Stimulated activated CD4-positive, alpha-beta T cell treated with anti-CD3 and anti-CD28 coated beads, TNF-alpha, amount 100 ng/mL, for 4 hours (primary cell): Measurements from ENCODE around the gene MARCHF10.

Source experiments
- DNase-seq, 3 experiments: peaks; one replicate each; pipeline ENCODE4 v3.0.0-alpha.2; 2020; ENCODE audit warnings: low read depth in 3 of 3

MARCHF10 gene

DNA sequence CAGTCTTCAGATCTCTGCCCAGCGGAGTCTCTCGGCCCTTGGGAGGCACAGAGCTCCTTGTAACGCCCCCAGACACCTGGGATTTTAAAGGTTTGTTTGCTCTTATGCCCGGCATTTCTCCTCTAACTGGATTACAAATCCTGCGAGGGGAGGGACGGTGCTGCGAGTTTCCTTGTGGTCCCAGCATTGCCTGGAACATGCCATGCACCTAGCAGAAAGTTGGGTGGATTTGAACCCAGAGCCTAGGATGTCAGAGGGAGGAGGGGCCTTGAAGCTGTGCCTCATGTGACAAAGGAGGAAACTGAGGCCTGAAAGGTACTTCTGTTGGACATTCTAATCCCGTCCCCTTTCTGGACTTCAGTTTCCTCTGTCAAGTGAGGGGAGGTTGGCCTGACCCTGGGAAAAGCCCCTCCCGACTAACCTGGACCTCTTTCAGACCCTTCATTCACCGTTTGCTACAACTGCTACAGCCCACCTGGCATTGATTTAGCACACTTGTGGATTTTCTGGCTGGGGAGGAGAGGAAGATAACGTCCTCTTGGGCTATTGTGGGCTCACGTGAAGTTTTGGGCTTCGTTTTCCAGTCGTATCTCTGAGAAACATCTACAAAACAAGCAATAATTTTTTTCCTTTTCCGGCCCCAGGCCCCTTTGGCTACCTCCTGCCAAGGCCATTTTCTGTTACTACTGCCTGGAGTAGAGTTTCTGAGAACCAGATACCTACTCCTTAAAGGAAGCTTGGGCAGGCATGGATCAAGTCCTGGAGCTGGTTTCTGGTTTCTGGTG is 149.8 kb downstream of the MARCHF10 start:
- no peak for DNase-seq

DNA sequence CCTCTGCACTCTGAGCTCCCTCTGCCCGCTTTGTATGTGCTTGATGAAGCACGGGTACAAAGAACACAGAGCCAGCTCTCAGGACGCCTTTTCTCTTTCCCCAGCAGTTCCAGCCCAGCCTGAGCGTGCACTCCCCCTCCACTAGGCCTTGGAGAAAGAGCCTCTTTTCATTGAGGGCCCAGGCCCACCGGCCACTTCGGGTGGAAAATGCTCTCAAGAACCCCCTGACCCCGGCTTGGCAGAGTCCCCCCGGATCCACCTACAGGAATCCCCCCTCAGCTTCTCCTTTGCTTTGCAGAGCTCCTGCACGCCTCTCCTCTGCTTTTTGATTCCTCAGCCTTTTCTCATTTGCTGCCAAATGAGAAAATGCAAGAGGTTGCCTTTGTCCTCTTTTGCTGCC is 150.4 kb downstream of the MARCHF10 start:
- DNase-seq: no peak

DNA sequence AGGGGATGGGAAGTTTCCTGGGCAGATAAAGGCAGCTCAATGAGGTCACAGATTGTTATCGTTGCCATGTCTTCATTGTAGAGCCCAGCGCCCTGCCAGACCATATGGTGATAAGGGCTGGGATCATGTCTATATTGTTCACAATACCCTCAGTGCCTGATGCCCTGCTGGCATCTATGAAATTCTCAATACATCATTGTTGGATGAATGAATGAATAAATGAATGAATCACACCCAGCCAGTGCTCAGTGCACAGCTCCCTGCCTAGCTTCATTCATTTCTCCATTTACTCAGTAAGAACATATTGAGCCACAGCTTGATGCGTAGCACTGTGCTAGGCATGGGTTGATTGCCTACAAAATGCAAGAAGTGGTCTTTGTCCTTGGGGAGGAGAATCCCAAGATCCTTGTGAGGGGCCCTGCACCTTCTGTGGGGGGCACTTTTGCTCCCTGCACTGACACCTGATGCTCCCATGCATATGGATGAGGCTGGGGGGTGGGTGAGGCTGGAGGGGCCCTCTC is 150.9 kb downstream of the MARCHF10 start:
- DNase-seq: no peak

DNA sequence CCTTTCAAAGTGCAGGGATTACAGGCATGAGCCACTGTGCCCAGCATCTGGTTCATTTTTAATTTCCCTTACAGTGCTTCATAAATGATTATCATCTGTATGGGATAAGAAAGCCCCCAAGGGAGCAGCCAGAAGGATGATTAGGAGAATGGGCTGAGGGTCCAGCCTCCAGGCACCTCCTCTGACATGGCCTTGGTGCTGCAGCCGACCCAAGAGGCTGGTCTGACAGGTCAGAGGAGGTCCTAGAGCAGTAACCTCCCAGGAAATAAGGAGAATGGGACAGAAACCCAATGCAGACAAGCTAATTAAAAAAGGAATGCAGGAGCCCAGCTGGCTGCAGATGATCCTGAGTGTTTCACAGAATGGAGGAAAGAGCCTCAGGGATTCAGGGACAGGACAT is 151.7 kb downstream of the MARCHF10 start:
- no peak for DNase-seq

DNA sequence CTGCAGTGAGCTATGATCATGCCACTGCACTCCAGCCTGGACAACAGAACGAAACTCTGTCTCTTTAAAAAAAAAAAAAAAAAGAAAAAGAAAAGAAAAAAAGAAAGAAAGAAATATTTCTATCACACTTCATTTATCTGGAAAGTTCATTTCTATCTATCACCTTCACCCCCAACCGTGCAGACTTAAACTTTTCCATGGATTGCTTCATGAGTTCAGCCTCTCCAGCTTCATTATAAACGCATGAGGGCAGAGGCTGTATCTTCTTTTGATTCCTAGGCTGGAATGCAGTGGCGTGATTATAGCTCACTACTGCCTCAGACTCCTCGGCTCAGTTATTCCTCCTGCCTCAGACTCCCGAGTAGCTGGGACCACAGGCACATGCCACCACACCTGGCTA is 152.5 kb downstream of the MARCHF10 start:
- DNase-seq: no peak

DNA sequence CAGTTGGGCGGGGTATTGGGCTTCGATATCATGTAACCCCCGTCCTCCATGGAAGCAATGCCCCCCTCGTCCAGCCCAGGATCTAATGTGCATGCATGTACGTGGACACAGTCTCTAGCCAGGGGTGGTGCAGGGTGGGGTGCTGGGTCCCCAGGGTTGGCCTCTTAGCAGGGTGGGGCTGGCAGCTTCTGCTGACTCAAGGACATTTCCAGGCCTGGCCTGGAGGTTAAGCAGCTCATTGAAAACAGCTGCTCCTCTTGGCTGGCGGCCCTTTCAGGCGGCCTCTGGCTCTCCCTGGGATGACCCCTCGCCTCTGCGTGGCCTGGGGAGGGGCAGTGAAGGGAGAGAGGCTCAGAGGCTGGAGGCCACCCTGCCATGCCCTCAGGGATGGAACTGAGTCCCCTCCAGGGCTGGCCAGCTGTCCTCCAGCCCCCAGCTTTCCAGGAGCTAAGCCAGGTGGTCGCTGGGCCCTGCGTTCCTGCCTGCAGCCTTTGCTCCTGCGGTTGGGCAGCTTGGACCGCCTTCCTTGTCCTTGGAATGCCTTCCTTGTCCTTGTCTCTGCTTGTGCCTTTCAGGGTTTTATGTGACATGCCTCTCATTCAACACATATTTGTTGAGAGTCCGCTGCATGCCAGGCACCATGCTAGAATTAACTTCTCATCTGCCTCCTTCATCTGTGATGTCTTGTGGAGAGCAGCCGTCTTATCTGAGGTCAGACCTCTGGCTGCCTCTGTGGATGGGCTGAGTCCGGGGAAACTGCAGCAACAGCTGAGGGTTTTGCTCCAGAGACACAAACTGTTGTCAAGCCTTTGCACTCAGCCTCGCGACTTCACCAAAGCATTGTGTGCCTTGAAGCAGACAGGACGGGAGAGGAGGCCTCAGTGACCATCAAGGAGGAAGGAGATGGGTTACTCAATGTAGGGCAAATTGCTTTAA is 154.0 kb downstream of the MARCHF10 start:
- DNase-seq: no peak

DNA sequence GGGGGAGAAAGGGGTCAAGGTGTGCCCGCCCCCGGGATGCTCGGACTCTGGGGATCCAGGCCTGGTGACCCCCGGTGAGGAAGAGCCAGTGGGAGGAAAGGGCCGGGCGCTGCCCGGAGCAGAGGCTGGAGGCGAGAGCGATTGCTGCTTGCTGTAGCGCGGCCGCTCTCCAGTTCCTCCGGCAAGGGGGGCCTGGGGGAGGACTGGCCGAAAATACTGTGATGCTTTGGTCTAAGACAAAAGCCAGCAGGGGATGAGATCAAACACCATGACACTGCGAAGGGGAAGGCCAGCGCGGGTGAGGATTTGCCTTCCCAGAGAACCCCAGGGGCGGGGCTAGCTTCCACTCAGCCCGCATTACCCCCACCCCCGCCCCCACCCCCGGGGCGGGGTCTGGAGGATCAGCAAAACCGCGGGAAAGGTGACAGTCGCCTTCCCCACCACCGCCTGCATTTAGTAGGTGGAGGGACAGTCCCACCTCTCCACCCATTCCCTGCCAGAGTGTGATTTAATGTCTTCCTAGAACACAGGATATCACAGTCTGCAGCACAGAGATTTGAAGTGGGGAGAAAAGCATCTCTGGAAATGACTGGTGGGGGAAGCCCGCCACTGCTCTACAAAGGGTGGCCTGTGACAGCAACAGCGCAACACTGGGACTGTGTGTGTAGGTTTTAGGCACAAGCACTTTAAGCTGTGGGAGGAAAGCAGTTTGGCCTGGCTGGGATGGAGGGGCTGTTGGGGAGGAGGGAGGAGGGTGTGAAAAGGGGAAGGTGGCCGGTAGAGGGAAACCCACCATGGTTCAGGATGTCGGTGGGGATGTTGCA is 154.9 kb downstream of the MARCHF10 start:
- peak; percentile 73 to 79 (median 76) for DNase-seq

DNA sequence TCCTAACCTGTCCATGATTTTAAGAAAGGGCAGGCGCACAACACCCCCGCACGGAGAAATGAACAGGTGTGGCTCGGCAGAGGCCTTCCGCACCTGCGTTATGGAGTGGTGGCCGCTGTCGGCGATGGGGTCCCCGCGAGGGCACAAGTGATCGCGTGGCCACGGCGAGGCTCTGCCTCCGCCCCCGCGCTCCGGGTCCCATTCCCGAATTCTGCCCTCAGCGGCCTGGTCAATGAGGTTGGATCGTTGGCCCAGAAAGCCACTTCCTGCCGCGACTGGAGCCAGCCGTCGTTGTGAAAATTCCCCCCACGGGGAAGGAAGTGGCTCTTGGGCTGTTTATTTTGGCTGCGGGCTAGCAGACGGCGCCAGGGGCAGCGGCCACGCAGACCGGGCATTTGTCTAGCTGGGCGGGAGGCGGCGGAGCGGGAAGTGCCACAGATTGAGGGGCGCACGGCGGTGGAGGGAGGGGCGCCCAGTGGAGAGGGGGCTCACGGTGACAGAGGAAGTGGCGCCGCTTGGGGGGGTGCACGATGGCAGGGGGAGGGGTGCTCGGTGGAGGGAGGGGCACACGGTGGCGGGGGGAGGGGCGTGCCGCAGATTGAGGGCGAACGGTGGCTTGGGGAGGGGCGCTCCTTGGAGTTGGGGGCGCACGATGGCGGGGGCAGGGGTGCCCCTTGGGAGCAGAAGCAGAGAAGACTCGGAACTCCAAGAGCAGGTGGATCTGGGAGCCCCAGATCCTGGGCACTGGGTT is 155.7 kb downstream of the MARCHF10 start:
- DNase-seq: peak in 2 of 3 experiments; percentile 9 to 18
